ENCODE data around the gene MINDY4B. TPM values are rescaled to one million over a fixed set of nuclear protein-coding genes. Genes with fewer than 3 reads are reported as not detected.

The MINDY4B gene
- not detected for total RNA-seq

- DNase-seq (ENCODE audit: low spot score in 2 of 2): no peak
- no peak for TF ChIP-seq CTCF (IDR thresholded peaks at IDR 0.05)
- no peaks in the 10 kb centered on the region for H3K9me3 ChIP-seq
- H3K4me3 ChIP-seq: no peak within 1 kb of the TSS
- no peaks in the 10 kb centered on the region for H3K27me3 ChIP-seq
- H3K4me1 ChIP-seq: no peaks in the 10 kb centered on the region
- no peaks in the 10 kb centered on the region for H3K36me3 ChIP-seq
- intact Hi-C loops (cut with DNase I): no loop called here
- H3K27ac ChIP-seq: no peak within 1 kb of the TSS
These were observed at the start of gene MINDY4B for GRCh38 chr3:150905339-150905738. TSS of gene MINDY4B (minus strand) at chr3:150905439. CDS start at chr3:150905439, 0 bp downstream.

GRCh38 chr3:150951923-150952322 is 46.7 kb upstream of the MINDY4B start:
- Histone ChIP-seq H3K9me3 (no peaks in the 10 kb centered on the region), H3K36me3 (no peaks in the 10 kb centered on the region), H3K4me3 (no peak overlapping the region), H3K27ac (no peak overlapping the region), H3K4me1 (no peaks in the 10 kb centered on the region), H3K27me3 (no peaks in the 10 kb centered on the region)
- TF ChIP-seq CTCF (IDR thresholded peaks at IDR 0.05): no peak
- intact Hi-C loops (cut with DNase I): no loop called here
- no peak for DNase-seq (ENCODE audit: low spot score in 2 of 2)

- intact Hi-C loops (cut with DNase I): no loop called here
- TF ChIP-seq CTCF (IDR thresholded peaks at IDR 0.05): no peak
- no peaks in the 10 kb centered on the region for H3K9me3 ChIP-seq
- no peaks in the 10 kb centered on the region for H3K36me3 ChIP-seq
- no peak for DNase-seq (ENCODE audit: low spot score in 2 of 2)
- H3K4me3 ChIP-seq: no peak overlapping the region
- no peaks in the 10 kb centered on the region for H3K27me3 ChIP-seq
- no peak overlapping the region for H3K27ac ChIP-seq
- no peaks in the 10 kb centered on the region for H3K4me1 ChIP-seq
These were observed 40.2 kb upstream of the MINDY4B start for GRCh38 chr3:150945226-150946032.

GRCh38 chr3:150942221-150942620 is 37.0 kb upstream of the MINDY4B start:
- no peak overlapping the region for H3K27ac ChIP-seq
- no peaks in the 10 kb centered on the region for H3K9me3 ChIP-seq
- intact Hi-C loops (cut with DNase I): no loop called here
- H3K27me3 ChIP-seq: no peaks in the 10 kb centered on the region
- H3K36me3 ChIP-seq: no peaks in the 10 kb centered on the region
- TF ChIP-seq CTCF (IDR thresholded peaks at IDR 0.05): no peak
- DNase-seq (ENCODE audit: low spot score in 2 of 2): no peak
- no peak overlapping the region for H3K4me3 ChIP-seq
- no peaks in the 10 kb centered on the region for H3K4me1 ChIP-seq

- no peaks in the 10 kb centered on the region for H3K27me3 ChIP-seq
- DNase-seq (ENCODE audit: low spot score in 2 of 2): no peak
- H3K4me3 ChIP-seq: no peak overlapping the region
- H3K36me3 ChIP-seq: no peaks in the 10 kb centered on the region
- H3K4me1 ChIP-seq: no peaks in the 10 kb centered on the region
- no peak overlapping the region for H3K27ac ChIP-seq
- no peaks in the 10 kb centered on the region for H3K9me3 ChIP-seq
- intact Hi-C loops (cut with DNase I): no loop called here
- no peak for TF ChIP-seq CTCF (IDR thresholded peaks at IDR 0.05)
These were observed 31.5 kb upstream of the MINDY4B start for GRCh38 chr3:150936693-150937092.
